Endothelial cell of umbilical vein (primary cell): ENCODE measurements around the gene CLASRP. TPM values are rescaled to one million over a fixed set of nuclear protein-coding genes. Genes with fewer than 3 reads are reported as not detected.

Experiments used
- BruUV-seq: library from RNA; stranded (reverse); fragments of 400-500 nt; replicated peaks from 2 replicates; lab custom pipeline; 2021; lab: Mats Ljungman, UMichigan
- CTCF ChIA-PET: fragments of 300-600, 350-600 bp; sonication (Branson Sonifier 250); formaldehyde crosslinking; loops from one replicate; lab custom pipeline; 2021; ENCODE audit warnings: antibody characterized with exemption, inconsistent platforms; lab: Charles Lee
- POLR2A ChIA-PET: fragments of 300-600, 350-600 bp; sonication (Branson Sonifier 250); formaldehyde crosslinking; loops from one replicate; lab custom pipeline; 2021; ENCODE audit warnings: antibody characterized with exemption, inconsistent platforms; lab: Charles Lee
- DNase-seq: peaks from one replicate; pipeline ENCODE4 v3.0.0-alpha.2; 2011; ENCODE audit warnings: low read depth, low spot score
- FAIRE-seq: peaks from 2 replicates; lab custom pipeline; 2011; peaks lifted over from hg19 to GRCh38; lab: Jason Lieb, UNC
- H2AFZ ChIP-seq: 2 replicates; pipeline ENCODE4 v1.6.0; 2012; ENCODE audit warnings: low read depth, low read length, control low read depth, inconsistent platforms
- H3K27ac ChIP-seq: 2 replicates; pipeline ENCODE4 v1.5.1; 2011; ENCODE audit warnings: low read depth, mild to moderate bottlenecking, control low read depth, low read length, moderate library complexity; ENCODE audit not compliant: insufficient read depth
- H3K27me3 ChIP-seq, 2 experiments: 2 replicates each; pipeline versions ENCODE4 v1.6.0 to v1.6.1; 2011; ENCODE audit warnings: low read length in 2 of 2, mixed read lengths in 1 of 2; ENCODE audit not compliant: control insufficient read depth in 2 of 2, insufficient read depth in 2 of 2
- H3K36me3 ChIP-seq, 2 experiments: 2 replicates in 1 of 2; 3 replicates in 1 of 2; pipeline ENCODE4 v1.5.1; 2011; ENCODE audit warnings: low read length in 2 of 2, mild to moderate bottlenecking in 1 of 2, moderate library complexity in 1 of 2; ENCODE audit not compliant: control insufficient read depth in 2 of 2, insufficient read depth in 2 of 2; ENCODE audit errors: extremely low read depth in 1 of 2
- H3K4me1 ChIP-seq: 3 replicates; pipeline ENCODE4 v1.5.1; 2011; ENCODE audit warnings: mild to moderate bottlenecking, low read length; ENCODE audit not compliant: control insufficient read depth, insufficient read depth; ENCODE audit errors: extremely low read depth
- H3K4me2 ChIP-seq: 2 replicates; pipeline ENCODE4 v1.6.1; 2011; ENCODE audit warnings: low read length, control low read depth, mixed read lengths; ENCODE audit not compliant: insufficient read depth
- H3K4me3 ChIP-seq, 3 experiments: fragments of 200-600 bp in 1 of 3; sonication (generic), shearing (Covaris generic) in 1 of 3; replicated peaks in 1 of 3; 2 replicates each; pipeline ENCODE4 v1.5.1; 2011 to 2016; ENCODE audit warnings: control low read depth in 3 of 3, low read length in 3 of 3, mild to moderate bottlenecking in 2 of 3, inconsistent platforms in 1 of 3, low read depth in 1 of 3, moderate library complexity in 1 of 3; ENCODE audit not compliant: insufficient read depth in 1 of 3
- H3K79me2 ChIP-seq: 2 replicates; pipeline ENCODE4 v1.6.0; 2012; ENCODE audit warnings: low read length, inconsistent platforms; ENCODE audit not compliant: control insufficient read depth, insufficient read depth
- H3K9ac ChIP-seq: replicated peaks from 2 replicates; pipeline ENCODE3; 2011; ENCODE audit warnings: low read length, control low read depth; ENCODE audit not compliant: insufficient read depth; ENCODE audit errors: extremely low read depth
- H3K9me1 ChIP-seq: replicated peaks from 3 replicates; pipeline ENCODE4 v1.6.0; 2011; ENCODE audit warnings: mild to moderate bottlenecking, low read length; ENCODE audit not compliant: control insufficient read depth, insufficient read depth; ENCODE audit errors: extremely low read depth
- H3K9me3 ChIP-seq: replicated peaks from 2 replicates; pipeline ENCODE4 v1.5.1; 2012; ENCODE audit warnings: low read length, inconsistent platforms; ENCODE audit not compliant: control insufficient read depth, insufficient read depth
- H4K20me1 ChIP-seq: replicated peaks from 2 replicates; pipeline ENCODE3; 2011; ENCODE audit warnings: mild to moderate bottlenecking, low read length; ENCODE audit not compliant: control insufficient read depth, insufficient read depth; ENCODE audit errors: extremely low read depth
- JUN ChIP-seq: IDR thresholded peaks from 2 replicates; pipeline ENCODE4 v1.6.1; 2011; ENCODE audit warnings: borderline replicate concordance, low read depth; ENCODE audit not compliant: insufficient read length, insufficient read depth
- MYC ChIP-seq: IDR thresholded peaks from one replicate; pipeline ENCODE4 v1.6.1; 2011; ENCODE audit warnings: mild to moderate bottlenecking, low read depth, low read length
- dilution Hi-C: fragments of 300-500 bp; cut with MboI; formaldehyde crosslinking; loops from one replicate; pipeline ENCODE4 v1.15.0; 2019; ENCODE audit warnings: low sequenced_read_pairs; ENCODE audit not compliant: extremely low pct_ligation_motif_present
- intact Hi-C: fragments of 100-400 bp; cut with micrococcal nuclease; formaldehyde crosslinking; loops from one replicate; pipeline ENCODE4 v1.10.0; 2022
- polyA plus RNA-seq, 4 experiments: library from polyadenylated mRNA; depleted of rRNA in 3 of 4; stranded (reverse) in 3 of 4; unstranded in 1 of 4; fragments of >200 nt; gene quantifications; 2 replicates each; pipeline versions ENCODE4 v1.2.1 to v1.2.3, GENCODE V29; 2011 to 2012; ENCODE audit warnings: missing spikeins in 1 of 4
- total RNA-seq: library from RNA; stranded (reverse); gene quantifications from 2 replicates; pipeline ENCODE4 v1.2.3, GENCODE V29; 2021
- TF ChIP-seq, protein P1 (sequence below): IDR thresholded peaks from 2 replicates; pipeline ENCODE4 v1.6.1; 2011; ENCODE audit not compliant: insufficient read depth, insufficient read length
- TF ChIP-seq, protein P2 (sequence below), 2 donors: IDR thresholded peaks; 1 replicate in 1 of 2; 2 replicates in 1 of 2; pipeline ENCODE4 v1.5.1; 2011; ENCODE audit warnings: low read length in 2 of 2, mild to moderate bottlenecking in 2 of 2, moderate library complexity in 2 of 2, control low read depth in 1 of 2, inconsistent platforms in 1 of 2, low read depth in 1 of 2; ENCODE audit not compliant: insufficient read depth in 1 of 2; ENCODE audit errors: extremely low read depth in 1 of 2

Gene CLASRP
- total and polyA plus RNA-seq, 2 donors (not counting 3 experiments of a cell fraction or from before 2014, with no cell fraction given), result 40.7 to 70.7 TPM

DNA sequence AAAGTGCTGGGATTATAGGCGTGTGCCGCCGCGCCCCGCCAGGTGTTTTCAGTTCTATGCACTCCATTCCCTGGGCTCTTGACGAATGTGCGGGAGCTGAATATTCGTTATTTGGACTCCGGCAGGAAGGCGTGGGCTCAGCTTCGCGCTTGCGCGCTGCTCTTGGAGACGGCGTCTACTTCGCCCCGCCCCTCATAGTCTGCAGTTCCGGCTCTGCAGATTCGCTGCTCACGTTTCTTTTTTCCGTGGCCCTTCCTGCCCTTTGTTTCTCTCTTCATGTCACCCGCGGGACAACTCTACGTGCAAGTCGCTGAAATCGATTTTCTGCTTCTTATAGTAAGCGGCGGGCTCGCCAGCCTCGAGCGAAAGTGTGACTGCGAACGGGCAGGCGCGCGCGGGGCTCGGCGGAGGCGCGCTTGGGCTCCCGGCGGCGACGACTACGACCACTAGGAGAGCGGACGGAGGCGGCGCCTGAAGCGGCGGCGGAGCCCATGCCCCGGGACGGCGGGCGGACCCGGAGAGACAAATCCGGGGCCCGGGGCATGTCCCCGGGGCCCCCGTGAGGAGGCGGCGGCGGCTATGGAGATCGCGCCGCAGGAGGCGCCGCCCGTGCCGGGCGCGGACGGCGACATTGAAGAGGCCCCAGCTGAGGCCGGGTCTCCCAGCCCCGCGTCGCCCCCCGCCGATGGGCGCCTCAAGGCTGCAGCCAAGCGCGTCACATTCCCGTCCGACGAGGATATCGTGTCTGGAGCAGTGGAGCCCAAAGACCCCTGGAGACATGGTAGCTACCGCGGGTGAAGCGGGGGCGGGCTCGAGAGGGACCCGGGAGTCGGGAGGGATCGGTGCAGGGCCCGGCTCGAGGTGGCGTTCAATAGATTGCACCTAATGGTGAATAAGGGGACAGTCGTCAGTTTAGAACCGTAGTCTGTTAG, 54.2 kb downstream of the CLASRP start, which contains the start of gene PPP1R37:
TSS of gene PPP1R37 (plus strand) at position 433 of the 932 bp plus-strand sequence. CDS start at position 580, 147 bp downstream.
- peak within 1 kb of the TSS; percentile 96 for H3K4me2 ChIP-seq
- dilution Hi-C loops, result no loop called here
- H3K27ac ChIP-seq, result peak within 1 kb of the TSS; percentile 86
- peak within 1 kb of the TSS; percentile 76 to 93 (median 80) for H3K4me3 ChIP-seq
- BruUV-seq, result no TSS peak
- peaks cover 14% of the 10 kb centered on the region for H3K4me1 ChIP-seq
- intact Hi-C loops, result loop anchor here (1.0 to 5.0 kb wide), 3 partner anchors 34 to 154 kb away; partner anchors contain the start of genes BLOC1S3, EXOC3L2 and TRAPPC6A
- peaks cover 49% of the 10 kb centered on the region for H3K79me2 ChIP-seq
- H3K9me1 ChIP-seq, result no peaks in the 10 kb centered on the region
- peak within 1 kb of the TSS; percentile 88 for H3K9ac ChIP-seq
- H3K27me3 ChIP-seq, result no peaks in the 10 kb centered on the region
- DNase-seq (peak; percentile 96), FAIRE-seq (peak; percentile 98)
- peaks cover 0 to 6% of the 10 kb centered on the region in 2 experiments for H3K36me3 ChIP-seq
- ChIA-PET CTCF (interaction anchor here (0.9 to 2.9 kb wide), 9 partner anchors 9 to 85 kb away, joined by 3 to 21 read pairs (median 4); partner anchors contain the start of genes BLOC1S3 and TRAPPC6A), POLR2A (interaction anchor here (0.6 to 1.0 kb wide), 3 partner anchors 10 to 28 kb away, joined by 3 to 6 read pairs (median 4); no protein-coding TSS in a partner anchor)
- H4K20me1 ChIP-seq, result no peaks in the 10 kb centered on the region
- TF ChIP-seq MYC (no peak), JUN (no peak)
- TF ChIP-seq, protein P1, sequence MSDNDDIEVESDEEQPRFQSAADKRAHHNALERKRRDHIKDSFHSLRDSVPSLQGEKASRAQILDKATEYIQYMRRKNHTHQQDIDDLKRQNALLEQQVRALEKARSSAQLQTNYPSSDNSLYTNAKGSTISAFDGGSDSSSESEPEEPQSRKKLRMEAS, result no peak
- TF ChIP-seq, protein P2, sequence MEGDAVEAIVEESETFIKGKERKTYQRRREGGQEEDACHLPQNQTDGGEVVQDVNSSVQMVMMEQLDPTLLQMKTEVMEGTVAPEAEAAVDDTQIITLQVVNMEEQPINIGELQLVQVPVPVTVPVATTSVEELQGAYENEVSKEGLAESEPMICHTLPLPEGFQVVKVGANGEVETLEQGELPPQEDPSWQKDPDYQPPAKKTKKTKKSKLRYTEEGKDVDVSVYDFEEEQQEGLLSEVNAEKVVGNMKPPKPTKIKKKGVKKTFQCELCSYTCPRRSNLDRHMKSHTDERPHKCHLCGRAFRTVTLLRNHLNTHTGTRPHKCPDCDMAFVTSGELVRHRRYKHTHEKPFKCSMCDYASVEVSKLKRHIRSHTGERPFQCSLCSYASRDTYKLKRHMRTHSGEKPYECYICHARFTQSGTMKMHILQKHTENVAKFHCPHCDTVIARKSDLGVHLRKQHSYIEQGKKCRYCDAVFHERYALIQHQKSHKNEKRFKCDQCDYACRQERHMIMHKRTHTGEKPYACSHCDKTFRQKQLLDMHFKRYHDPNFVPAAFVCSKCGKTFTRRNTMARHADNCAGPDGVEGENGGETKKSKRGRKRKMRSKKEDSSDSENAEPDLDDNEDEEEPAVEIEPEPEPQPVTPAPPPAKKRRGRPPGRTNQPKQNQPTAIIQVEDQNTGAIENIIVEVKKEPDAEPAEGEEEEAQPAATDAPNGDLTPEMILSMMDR (IDR thresholded peaks at IDR 0.05; ENCODE audit: extremely low read depth in 1 of 2, insufficient read depth in 1 of 2, low read depth in 1 of 2, low read length in 2 of 2), result peak; percentile 11 to 43
- H2AFZ ChIP-seq, result peak within 1 kb of the TSS; percentile 56
- H3K9me3 ChIP-seq, result no peaks in the 10 kb centered on the region
